Fibroblast of skin of right quadriceps (primary cell): ENCODE measurements around the gene CDK10.
"Not testable (repeated sequence)": the region's sequence is repeated elsewhere in the genome, so short reads cannot be mapped to it uniquely, and the experiment has no call there.

Source experiments
- DNase-seq: peaks from one replicate; pipeline ENCODE4 v3.0.0-alpha.2; 2013

CDK10 gene

GRCh38 chr16:89669755-89670154, 16.7 kb upstream of the CDK10 start:
- no peak for DNase-seq

GRCh38 chr16:89670496-89671431, 15.7 kb upstream of the CDK10 start:
- DNase-seq: peak; percentile 24

- DNase-seq: not testable (repeated sequence)
These were observed 14.9 kb upstream of the CDK10 start for GRCh38 chr16:89671565-89671964.

GRCh38 chr16:89672177-89672941, 14.1 kb upstream of the CDK10 start:
- no peak for DNase-seq

GRCh38 chr16:89678258-89678657, 8.2 kb upstream of the CDK10 start:
- DNase-seq: no peak

GRCh38 chr16:89685916-89686315, 573 bp upstream of the CDK10 start:
- DNase-seq: no peak

- peak; percentile 26 for DNase-seq
These were observed 827 bp downstream of the CDK10 start for GRCh38 chr16:89687092-89687940.

GRCh38 chr16:89688395-89688794, 1.9 kb downstream of the CDK10 start:
- DNase-seq: no peak

GRCh38 chr16:89689142-89689541, 2.7 kb downstream of the CDK10 start:
- DNase-seq: no peak

GRCh38 chr16:89689621-89690020, 3.1 kb downstream of the CDK10 start:
- not testable (repeated sequence) for DNase-seq

- no peak for DNase-seq
These were observed 4.0 kb downstream of the CDK10 start for GRCh38 chr16:89690392-89690901.

GRCh38 chr16:89691231-89691985, 4.9 kb downstream of the CDK10 start:
- DNase-seq: no peak

GRCh38 chr16:89691986-89692569, 5.6 kb downstream of the CDK10 start:
- no peak for DNase-seq

GRCh38 chr16:89693289-89693731, 6.8 kb downstream of the CDK10 start:
- DNase-seq: no peak

GRCh38 chr16:89693931-89694783, 7.7 kb downstream of the CDK10 start:
- DNase-seq: no peak

GRCh38 chr16:89694784-89695085, 8.2 kb downstream of the CDK10 start:
- not testable (repeated sequence) for DNase-seq

- DNase-seq: no peak
These were observed 8.8 kb downstream of the CDK10 start for GRCh38 chr16:89695086-89695874.

GRCh38 chr16:89695875-89696669, 9.6 kb downstream of the CDK10 start:
- no peak for DNase-seq

GRCh38 chr16:89696670-89697128, 10.2 kb downstream of the CDK10 start:
- no peak for DNase-seq
